HepG2 (cell line): ENCODE results near the gene KCNH6. TPM values are rescaled to one million over a fixed set of nuclear protein-coding genes. Genes with fewer than 3 reads are reported as not detected.

Experiments
- BATF2 ChIP-seq: sonication (generic); formaldehyde crosslinking; IDR thresholded peaks from 2 replicates; pipeline ENCODE4 v1.8.0; 2022; ENCODE audit warnings: mild to moderate bottlenecking, missing genetic modification reagents, moderate library complexity
- DMAP1 ChIP-seq: IDR thresholded peaks from 2 replicates; pipeline ENCODE4 v1.6.1; 2016
- DNMT3B ChIP-seq: conservative IDR thresholded peaks from 2 replicates; pipeline ENCODE4 v1.6.1; 2016; ENCODE audit warnings: missing biosample characterization, control low read depth
- ELF3 ChIP-seq: IDR thresholded peaks from 2 replicates; pipeline ENCODE4 v1.6.1; 2016; ENCODE audit warnings: missing genetic modification reagents, missing compliant biosample characterization
- FOXP1 ChIP-seq, 2 experiments: fragments of 450-650 bp in 1 of 2; IDR thresholded peaks; 2 replicates each; pipeline ENCODE4 v1.6.1; 2017 to 2018; ENCODE audit warnings: antibody characterized with exemption in 1 of 2
- HNRNPK ChIP-seq: fragments of 200-400 bp; formaldehyde crosslinking; IDR thresholded peaks from 2 replicates; pipeline ENCODE4 v1.6.1; 2018; ENCODE audit warnings: low read length, low read depth, moderate library complexity, mild to moderate bottlenecking; ENCODE audit not compliant: poor library complexity, severe bottlenecking
- KMT2A ChIP-seq: sonication (generic); formaldehyde crosslinking; IDR thresholded peaks from 2 replicates; pipeline ENCODE4 v1.4.0; 2020; ENCODE audit warnings: missing genetic modification reagents
- MXI1 ChIP-seq: IDR thresholded peaks from 3 replicates; pipeline ENCODE4 v1.6.1; 2012; ENCODE audit warnings: low read depth, low read length, inconsistent platforms, borderline replicate concordance
- NCOA2 ChIP-seq: sonication (generic); formaldehyde crosslinking; IDR thresholded peaks from 2 replicates; pipeline ENCODE4 v1.8.0; 2022; ENCODE audit warnings: inconsistent platforms
- NFAT5 ChIP-seq: sonication (generic); formaldehyde crosslinking; IDR thresholded peaks from 2 replicates; pipeline ENCODE4 v1.4.0; 2020; ENCODE audit warnings: missing genetic modification reagents
- RFX5 ChIP-seq: IDR thresholded peaks from 2 replicates; pipeline ENCODE4 v1.6.1; 2011; ENCODE audit warnings: low read depth, low read length, improper control_type of control experiment
- ZBTB42 ChIP-seq: sonication (generic); formaldehyde crosslinking; IDR thresholded peaks from 2 replicates; pipeline ENCODE4 v1.5.0; 2020; ENCODE audit warnings: mild to moderate bottlenecking, missing genetic modification reagents
- ZFP62 ChIP-seq: sonication (generic); formaldehyde crosslinking; IDR thresholded peaks from 2 replicates; pipeline ENCODE4 v1.4.0; 2020; ENCODE audit warnings: missing genetic modification reagents
- ZNF275 ChIP-seq: sonication (generic); formaldehyde crosslinking; IDR thresholded peaks from 2 replicates; pipeline ENCODE4 v1.8.0; 2022; ENCODE audit warnings: missing genetic modification reagents, mild to moderate bottlenecking, inconsistent platforms, borderline replicate concordance
- ZNF350 ChIP-seq: sonication (generic); formaldehyde crosslinking; IDR thresholded peaks from 2 replicates; pipeline ENCODE4 v1.4.0; 2020; ENCODE audit warnings: mild to moderate bottlenecking, low read depth, missing genetic modification reagents, borderline replicate concordance
- ZNF512B ChIP-seq: sonication (generic); formaldehyde crosslinking; IDR thresholded peaks from 2 replicates; pipeline ENCODE4 v1.5.1; 2020; ENCODE audit warnings: missing genetic modification reagents, mild to moderate bottlenecking, borderline replicate concordance
- ZNF556 ChIP-seq: sonication (generic); formaldehyde crosslinking; IDR thresholded peaks from 2 replicates; pipeline ENCODE4 v1.4.0; 2020; ENCODE audit warnings: mild to moderate bottlenecking, missing genetic modification reagents, borderline replicate concordance
- ZNF878 ChIP-seq: sonication (generic); formaldehyde crosslinking; IDR thresholded peaks from 2 replicates; pipeline ENCODE4 v1.8.1; 2023; ENCODE audit warnings: mild to moderate bottlenecking, missing genetic modification reagents, moderate library complexity
- ZNF883 ChIP-seq: sonication (generic); formaldehyde crosslinking; IDR thresholded peaks from 2 replicates; pipeline ENCODE4 v1.5.1; 2020; ENCODE audit warnings: mild to moderate bottlenecking, missing genetic modification reagents; ENCODE audit errors: not compliant biosample characterization
- polyA plus RNA-seq, 8 experiments: library from polyadenylated mRNA; depleted of rRNA in 3 of 8; stranded (reverse) in 7 of 8; unstranded in 1 of 8; fragments of >200 nt; fragmentation: Illumina TruSeq in 4 of 8; extraction: Trizol in 4 of 8; gene quantifications; 2 replicates each; pipeline versions ENCODE4 v1.2.1 to v1.2.3, GENCODE V29; 2011 to 2016; ENCODE audit warnings: low read depth in 4 of 8, missing spikeins in 1 of 8, mixed read lengths in 1 of 8; ENCODE audit not compliant: insufficient read depth in 1 of 8
- total RNA-seq, 5 experiments: library from RNA; depleted of rRNA; stranded (reverse); fragments of >200 nt; fragmentation: Illumina TruSeq; extraction: Trizol; gene quantifications; 2 replicates each; pipeline ENCODE4 v1.2.3, GENCODE V29; 2016; ENCODE audit warnings: low read depth in 1 of 5

The KCNH6 gene
- total and polyA plus RNA-seq, 2 of the 13 experiments (the other 11 are each of a cell fraction or from before 2014, with no cell fraction given): 0.05 to 0.18 TPM

GRCh38 chr17:63550817-63551639 lies 27.9 kb downstream of the KCNH6 start (continued):
- TF ChIP-seq NCOA2 (CRISPR knock-in tag) (no peak), NFAT5 (CRISPR knock-in tag) (no peak), ZFP62 (no peak), ELF3 (no peak), MXI1 (no peak), RFX5 (no peak), ZNF350 (CRISPR knock-in tag) (no peak), KMT2A (CRISPR knock-in tag) (no peak; the same call in 1 of the 2 replicates), ZNF275 (CRISPR knock-in tag) (peak; percentile 53; the same call in 1 of the 2 replicates), ZBTB42 (CRISPR knock-in tag) (peak; percentile 76; the same call in 1 of the 2 replicates), ZNF883 (CRISPR knock-in tag) (no peak), ZNF556 (CRISPR knock-in tag) (no peak), HNRNPK (no peak), BATF2 (0 out of 2 replicates have a peak, but pooled peaks have one; percentile 12), DMAP1 (CRISPR knock-in tag) (no peak), DNMT3B (CRISPR knock-in tag) (no peak), FOXP1 (IDR thresholded peaks at IDR 0.05) (no peak), FOXP1 (CRISPR knock-in tag; IDR thresholded peaks at IDR 0.05) (no peak), ZNF512B (CRISPR knock-in tag) (peak; percentile 80; the same call in 1 of the 2 replicates), ZNF878 (CRISPR knock-in tag) (no peak)
